H4 (cell line): ENCODE measurements around the gene CDH13. TPM values are rescaled to one million over a fixed set of nuclear protein-coding genes. Genes with fewer than 3 reads are reported as not detected.
"Not testable (repeated sequence)": the region's sequence is repeated elsewhere in the genome, so short reads cannot be mapped to it uniquely, and the experiment has no call there.

Experiments
- DNase-seq: peaks from one replicate; pipeline ENCODE4 v3.0.0-alpha.2; 2015; ENCODE audit warnings: low spot score
- total RNA-seq: library from RNA; depleted of rRNA; stranded (reverse); fragments of >200 nt; shearing (Covaris generic); gene quantifications from 2 replicates; pipeline ENCODE4 v1.2.3, GENCODE V29; 2014

The CDH13 gene
- total RNA-seq, 1 experiment from 2014 or later: not detected

GRCh38 chr16:82882982-82883835, 256.4 kb downstream of the CDH13 start:
- DNase-seq: no peak

- DNase-seq: no peak
Measured at GRCh38 chr16:82884320-82884898, 257.6 kb downstream of the CDH13 start.

- no peak for DNase-seq
Measured at GRCh38 chr16:82886146-82886545, 259.4 kb downstream of the CDH13 start.

DNA sequence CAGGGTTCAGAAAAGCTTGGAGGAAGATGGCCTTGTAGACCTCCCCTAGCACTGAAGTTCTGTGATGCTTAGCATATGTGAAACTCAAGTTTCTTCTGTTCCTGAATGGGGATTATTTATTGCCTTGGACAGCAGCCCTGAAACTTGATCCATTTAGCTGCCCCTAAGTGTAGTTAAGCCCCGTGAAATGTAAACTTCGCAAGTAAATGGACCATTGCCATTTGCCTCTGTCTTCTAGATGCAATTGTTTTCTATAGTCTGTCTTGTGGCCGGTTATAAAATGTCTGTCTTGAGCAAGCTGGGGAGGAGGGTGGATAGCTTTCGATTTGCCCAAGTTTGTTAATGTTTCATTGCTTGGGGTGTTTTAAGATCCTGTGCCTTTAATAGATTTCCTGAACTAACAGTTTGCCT, 261.8 kb downstream of the CDH13 start:
- DNase-seq: peak; percentile 93

- DNase-seq: no peak
Measured at GRCh38 chr16:82891424-82891823, 264.7 kb downstream of the CDH13 start.

- no peak for DNase-seq
Measured at GRCh38 chr16:82891918-82892317, 265.1 kb downstream of the CDH13 start.

- no peak for DNase-seq
Measured at GRCh38 chr16:82892324-82892723, 265.6 kb downstream of the CDH13 start.

DNA sequence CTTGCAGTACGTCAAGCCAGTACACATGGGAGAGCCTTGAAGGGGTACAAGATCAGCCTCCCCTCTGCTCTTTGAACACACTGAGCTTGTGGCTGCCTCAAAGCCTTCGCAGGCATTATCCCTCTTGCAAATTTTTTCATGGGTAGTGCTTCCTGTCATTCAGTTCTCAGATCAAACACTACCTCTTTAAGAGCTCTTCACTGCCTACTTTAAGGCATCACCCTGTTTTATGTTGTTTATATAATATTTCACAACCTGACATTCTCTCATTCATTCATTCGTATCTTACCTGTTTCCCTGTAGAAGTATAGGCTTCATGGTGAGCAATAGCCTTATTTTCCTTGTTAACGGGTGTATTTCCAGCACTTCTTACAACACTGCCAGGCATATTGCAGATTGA, 269.1 kb downstream of the CDH13 start:
- no peak for DNase-seq

GRCh38 chr16:82899006-82899405, 272.2 kb downstream of the CDH13 start:
- no peak for DNase-seq

DNA sequence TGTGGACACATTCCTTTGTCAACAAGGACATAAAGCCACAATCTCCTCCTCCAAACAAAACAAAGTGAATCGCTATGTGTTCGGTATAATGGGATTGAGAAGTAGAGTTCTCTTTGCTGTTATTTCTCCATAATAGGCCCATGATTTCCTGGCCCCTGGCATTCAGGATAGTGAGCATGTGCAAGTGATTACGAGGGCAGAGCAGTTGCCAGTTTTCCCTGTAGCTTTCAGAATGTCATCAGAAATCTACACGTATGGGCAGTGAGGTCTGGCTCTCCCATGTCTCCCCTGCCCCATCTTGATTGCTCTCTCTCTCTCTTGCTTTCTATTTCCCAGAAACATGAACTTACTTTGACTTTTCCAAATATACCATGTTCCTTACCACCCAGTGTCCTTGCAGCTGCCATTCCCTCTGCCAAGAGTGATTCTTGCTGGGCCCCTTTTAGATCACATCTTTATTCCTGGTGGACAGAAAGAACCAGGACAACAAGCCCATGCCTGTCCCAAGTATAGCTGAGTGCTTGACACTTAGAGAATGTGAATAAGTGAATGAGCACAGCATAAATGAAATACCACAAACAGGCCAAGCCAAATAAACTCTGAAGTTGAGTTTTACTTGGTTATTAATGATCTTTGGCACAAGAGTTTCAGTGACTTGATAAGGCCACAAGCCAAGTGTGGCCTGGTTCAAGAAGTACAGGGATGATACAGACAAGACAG, 273.1 kb downstream of the CDH13 start:
- no peak for DNase-seq

- no peak for DNase-seq
Measured at GRCh38 chr16:82900559-82900958, 273.8 kb downstream of the CDH13 start.

DNA sequence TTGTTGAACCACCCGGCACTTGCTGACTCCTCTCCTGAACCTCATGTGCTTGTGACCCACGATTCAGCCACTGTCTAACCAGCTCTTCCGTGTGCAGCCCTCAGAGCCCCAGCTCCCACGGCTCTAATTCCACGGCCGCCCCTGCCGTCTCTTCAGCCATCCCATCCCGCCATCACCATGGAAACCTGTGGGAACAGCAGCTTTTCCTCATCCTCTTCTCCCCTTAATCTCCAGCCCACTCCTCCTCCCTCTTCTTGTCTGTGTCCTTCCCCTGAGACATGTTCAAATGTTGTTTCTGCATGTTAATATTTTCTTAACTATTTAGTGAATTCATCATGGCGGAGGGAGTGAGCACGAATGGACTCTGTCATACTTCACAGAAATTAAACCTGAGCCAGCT, 285.2 kb downstream of the CDH13 start:
- DNase-seq: no peak

- no peak for DNase-seq
Measured at GRCh38 chr16:82915139-82915824, 288.5 kb downstream of the CDH13 start.

- no peak for DNase-seq
Measured at GRCh38 chr16:82917886-82918595, 291.3 kb downstream of the CDH13 start.

DNA sequence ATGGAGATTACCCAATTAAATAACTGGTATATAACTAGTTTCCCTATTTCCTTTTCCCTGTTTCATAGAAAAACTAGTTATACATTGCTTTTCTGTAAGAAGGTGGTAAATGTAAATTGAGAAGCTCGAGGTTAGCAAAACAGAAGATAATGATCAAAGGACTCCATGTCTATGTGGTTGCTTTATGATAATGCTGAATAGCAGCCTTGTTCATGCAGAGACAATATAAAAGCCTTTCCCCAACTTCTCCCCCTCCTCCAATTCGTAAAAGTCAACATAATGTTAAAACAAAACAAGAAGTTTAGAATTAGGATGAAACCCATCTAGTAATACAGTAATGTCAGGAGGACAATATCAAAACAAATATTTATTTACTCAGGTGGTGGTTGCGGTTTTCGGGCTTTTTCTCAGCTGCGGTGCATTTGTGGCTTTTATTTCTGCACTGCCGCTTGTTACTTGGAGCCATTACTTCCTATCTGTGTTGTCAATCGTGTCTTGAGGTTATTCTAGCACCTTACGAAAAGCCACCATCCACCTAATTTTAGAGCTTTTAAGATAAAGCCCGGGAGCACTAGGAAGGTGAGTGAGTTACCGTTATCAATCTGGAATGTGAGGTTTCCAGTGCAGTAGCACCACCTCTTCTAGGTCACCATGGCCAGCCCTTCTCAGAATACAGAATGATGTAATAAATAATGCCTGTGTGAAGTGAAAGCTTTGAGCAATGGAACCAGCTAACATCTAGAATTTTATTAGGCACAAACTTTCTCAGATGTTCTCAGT, 297.5 kb downstream of the CDH13 start:
- DNase-seq: peak; percentile 42

DNA sequence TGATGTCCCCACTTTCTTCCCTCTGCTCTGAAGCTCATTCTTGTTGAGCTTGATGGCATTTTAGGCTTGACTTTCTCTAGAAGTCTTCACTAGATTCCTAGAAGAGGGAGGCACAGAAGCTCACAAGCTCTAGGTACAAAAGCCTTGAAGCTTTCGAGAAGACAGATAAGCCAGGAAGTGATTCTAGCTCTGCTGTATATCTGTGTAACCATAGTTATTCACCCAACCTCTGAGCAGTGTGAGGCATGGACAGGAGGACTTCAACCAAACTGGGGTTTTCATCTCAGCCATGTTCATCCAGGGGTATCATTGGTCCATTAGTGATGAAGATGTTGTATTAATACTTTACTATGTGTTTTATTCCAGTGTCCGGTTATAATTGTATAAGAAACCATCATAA, 299.7 kb downstream of the CDH13 start:
- no peak for DNase-seq

- DNase-seq: not testable (repeated sequence)
Measured at GRCh38 chr16:82933933-82934332, 307.2 kb downstream of the CDH13 start.

GRCh38 chr16:82935766-82936165, 309.0 kb downstream of the CDH13 start:
- DNase-seq: no peak

GRCh38 chr16:82936941-82937551, 310.3 kb downstream of the CDH13 start:
- peak; percentile 73 for DNase-seq

DNA sequence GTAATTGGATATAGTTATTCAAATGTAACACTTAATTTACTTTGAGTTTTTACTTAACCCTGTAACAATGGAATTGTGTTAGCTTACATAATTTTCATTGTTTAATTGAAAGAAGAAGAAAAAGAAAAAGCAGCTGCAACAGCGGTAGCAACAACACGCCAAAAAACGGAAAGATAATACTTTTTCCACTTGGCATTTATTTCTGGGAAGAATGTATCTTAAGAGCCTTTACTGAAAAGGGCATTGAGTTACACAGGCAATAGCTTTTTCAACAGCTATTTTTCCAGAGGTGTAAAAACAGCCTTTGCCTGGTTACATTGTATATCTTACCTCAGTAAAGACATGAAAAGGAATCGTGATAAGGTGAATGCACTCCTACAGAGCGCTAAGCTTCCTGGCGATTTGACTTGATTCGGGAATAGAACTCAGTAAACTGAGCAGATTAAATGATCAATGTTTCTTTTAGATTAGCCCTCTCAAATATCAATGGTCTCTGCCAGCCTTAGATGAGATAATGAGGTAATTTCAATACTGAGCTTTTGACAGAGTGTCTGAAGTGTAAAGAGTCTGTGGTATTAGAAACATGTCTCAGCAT, 311.3 kb downstream of the CDH13 start:
- no peak for DNase-seq
